HG03064 (cell line): ENCODE data around the gene ATG7.
"Not testable (repeated sequence)": the region's sequence is repeated elsewhere in the genome, so short reads cannot be mapped to it uniquely, and the experiment has no call there.

Source experiments
- ATAC-seq: cut with Tn5 transposase; IDR thresholded peaks from one replicate; pipeline ENCODE4 v1.9.1; 2021; ENCODE audit warnings: low read depth; ENCODE audit not compliant: unreplicated experiment

Gene ATG7

GRCh38 chr3:11415099-11415498 lies 142.9 kb downstream of the ATG7 start:
- no peak for ATAC-seq

- ATAC-seq, result no peak
Measured at GRCh38 chr3:11420066-11420465, 147.9 kb downstream of the ATG7 start.

GRCh38 chr3:11422291-11422690 lies 150.1 kb downstream of the ATG7 start:
- ATAC-seq, result no peak

GRCh38 chr3:11423868-11424267 lies 151.7 kb downstream of the ATG7 start:
- no peak for ATAC-seq

GRCh38 chr3:11424277-11424676 lies 152.1 kb downstream of the ATG7 start:
- no peak for ATAC-seq

- ATAC-seq, result no peak
Measured at GRCh38 chr3:11430207-11430606, 158.0 kb downstream of the ATG7 start.

GRCh38 chr3:11430624-11431023 lies 158.4 kb downstream of the ATG7 start:
- ATAC-seq, result no peak

GRCh38 chr3:11431319-11431718 lies 159.1 kb downstream of the ATG7 start:
- ATAC-seq, result no peak

GRCh38 chr3:11434017-11434526 lies 161.9 kb downstream of the ATG7 start:
- no peak for ATAC-seq

- ATAC-seq, result no peak
Measured at GRCh38 chr3:11434563-11435096, 162.4 kb downstream of the ATG7 start.

- no peak for ATAC-seq
Measured at GRCh38 chr3:11435440-11436165, 163.4 kb downstream of the ATG7 start.

GRCh38 chr3:11436775-11437174 lies 164.6 kb downstream of the ATG7 start:
- ATAC-seq, result no peak

GRCh38 chr3:11437506-11437905 lies 165.3 kb downstream of the ATG7 start:
- ATAC-seq, result no peak

GRCh38 chr3:11438646-11439045 lies 166.4 kb downstream of the ATG7 start:
- ATAC-seq, result no peak

GRCh38 chr3:11441346-11441745 lies 169.1 kb downstream of the ATG7 start:
- ATAC-seq, result not testable (repeated sequence)

- no peak for ATAC-seq
Measured at GRCh38 chr3:11444404-11444803, 172.2 kb downstream of the ATG7 start.

GRCh38 chr3:11445193-11445592 lies 173.0 kb downstream of the ATG7 start:
- not testable (repeated sequence) for ATAC-seq

GRCh38 chr3:11445883-11446282 lies 173.7 kb downstream of the ATG7 start:
- no peak for ATAC-seq

GRCh38 chr3:11447584-11448200 lies 175.5 kb downstream of the ATG7 start:
- no peak for ATAC-seq

GRCh38 chr3:11450015-11450414 lies 177.8 kb downstream of the ATG7 start:
- ATAC-seq, result no peak

GRCh38 chr3:11452312-11452711 lies 180.1 kb downstream of the ATG7 start:
- no peak for ATAC-seq
